BJ (cell line): Measurements from ENCODE around the gene MARK3. TPM values are rescaled to one million over a fixed set of nuclear protein-coding genes. Genes with fewer than 3 reads are reported as not detected.

ENCODE experiments used
- CTCF ChIA-PET: fragments of 350-600 bp; formaldehyde crosslinking; extraction: SDS; loops from one replicate; lab custom pipeline; 2021; ENCODE audit warnings: antibody characterized with exemption, inconsistent platforms; lab: Yijun Ruan, JAX
- POLR2A ChIA-PET: fragments of 300-600 bp; sonication (Branson Sonifier 250); formaldehyde crosslinking; extraction: SDS; loops from one replicate; lab custom pipeline; 2021; ENCODE audit warnings: antibody characterized with exemption; lab: Charles Lee
- DNase-seq: peaks from one replicate; pipeline ENCODE4 v3.0.0-alpha.2; 2011; ENCODE audit warnings: low read depth
- H3K27me3 ChIP-seq: 2 replicates; pipeline ENCODE4 v1.6.0; 2011; ENCODE audit warnings: low read length; ENCODE audit not compliant: control insufficient read depth, insufficient read depth
- H3K36me3 ChIP-seq: 2 replicates; pipeline ENCODE4 v1.5.1; 2011; ENCODE audit warnings: low read length; ENCODE audit not compliant: control insufficient read depth, insufficient read depth
- H3K4me3 ChIP-seq: 2 replicates; pipeline ENCODE4 v1.5.1; 2011; ENCODE audit warnings: low read depth, mild to moderate bottlenecking, control low read depth, low read length
- CTCF ChIP-seq: IDR thresholded peaks from 2 replicates; pipeline ENCODE4 v1.5.1; 2011; ENCODE audit warnings: low read depth, mild to moderate bottlenecking, control low read depth, inconsistent platforms, low read length, moderate library complexity; ENCODE audit not compliant: insufficient read depth
- polyA plus RNA-seq: library from polyadenylated mRNA; depleted of rRNA; stranded (reverse); fragments of >200 nt; gene quantifications from 2 replicates; pipeline ENCODE4 v1.2.3, GENCODE V29; 2011

Gene MARK3
- polyA plus RNA-seq, 1 experiment = 73.9 TPM

GRCh38 chr14:103386713-103387329 is 1.6 kb downstream of the MARK3 start:
- CTCF ChIA-PET = interaction anchor here (0.6 kb wide), 1 partner anchor 177 kb away, joined by 3 read pairs; no protein-coding TSS in a partner anchor

GRCh38 chr14:103388664-103389063 is 3.4 kb downstream of the MARK3 start:
- POLR2A ChIA-PET = no interaction called here
- TF ChIP-seq CTCF = no peak
- Histone ChIP-seq H3K27me3 (no peaks in the 10 kb centered on the region), H3K4me3 (no peak overlapping the region), H3K36me3 (no peaks in the 10 kb centered on the region; the same call in 1 of the 2 replicates)
- DNase-seq = no peak
- CTCF ChIA-PET = interaction anchor here (1.5 to 3.0 kb wide), 2 partner anchors 11 to 39 kb away, joined by 3 to 37 read pairs; no protein-coding TSS in a partner anchor

More at GRCh38 chr14:103386713-103387329, 1.6 kb downstream of the MARK3 start:
- POLR2A ChIA-PET = interaction anchor here (0.6 kb wide), 1 partner anchor 14 kb away, joined by 3 read pairs; no protein-coding TSS in a partner anchor
- Histone ChIP-seq H3K36me3 (no peaks in the 10 kb centered on the region; the same call in 1 of the 2 replicates), H3K27me3 (no peaks in the 10 kb centered on the region), H3K4me3 (peak overlapping the region; percentile 94)
- no peak for TF ChIP-seq CTCF
- DNase-seq = no peak

GRCh38 chr14:103390605-103391004 is 5.4 kb downstream of the MARK3 start:
- POLR2A ChIA-PET = no interaction called here

GRCh38 chr14:103391048-103391447 is 5.8 kb downstream of the MARK3 start:
- Histone ChIP-seq H3K4me3 (no peak overlapping the region), H3K27me3 (no peaks in the 10 kb centered on the region), H3K36me3 (no peaks in the 10 kb centered on the region; the same call in 1 of the 2 replicates)
- TF ChIP-seq CTCF = peak; percentile 76
- POLR2A ChIA-PET = interaction anchor here (0.5 to 0.7 kb wide), 2 partner anchors 27 to 45 kb away, joined by 8 to 11 read pairs; no protein-coding TSS in a partner anchor
- CTCF ChIA-PET = interaction anchor here (0.7 to 5.3 kb wide), 35 partner anchors 9 to 317 kb away, joined by 3 to 52 read pairs (median 4); partner anchors contain the start of gene EIF5
- peak; percentile 54 for DNase-seq

More at GRCh38 chr14:103390605-103391004, 5.4 kb downstream of the MARK3 start:
- DNase-seq = no peak
- Histone ChIP-seq H3K4me3 (no peak overlapping the region), H3K27me3 (no peaks in the 10 kb centered on the region), H3K36me3 (no peaks in the 10 kb centered on the region; the same call in 1 of the 2 replicates)
- CTCF ChIA-PET = interaction anchor here (0.7 to 5.3 kb wide), 41 partner anchors 9 to 316 kb away, joined by 3 to 52 read pairs (median 4); partner anchors contain the start of gene EIF5
- no peak for TF ChIP-seq CTCF

GRCh38 chr14:103392106-103392505 is 6.9 kb downstream of the MARK3 start:
- Histone ChIP-seq H3K36me3 (no peaks in the 10 kb centered on the region; the same call in 1 of the 2 replicates), H3K27me3 (no peaks in the 10 kb centered on the region), H3K4me3 (no peak overlapping the region)
- ChIA-PET POLR2A (interaction anchor here (0.6 kb wide), 1 partner anchor 20 kb away, joined by 4 read pairs; no protein-coding TSS in a partner anchor), CTCF (interaction anchor here (0.8 to 5.3 kb wide), 8 partner anchors 14 to 203 kb away, joined by 3 to 52 read pairs (median 7); partner anchors contain the start of gene EIF5)
- no peak for DNase-seq
- no peak for TF ChIP-seq CTCF
